ENCODE measurements around the gene COPZ1.

DNA sequence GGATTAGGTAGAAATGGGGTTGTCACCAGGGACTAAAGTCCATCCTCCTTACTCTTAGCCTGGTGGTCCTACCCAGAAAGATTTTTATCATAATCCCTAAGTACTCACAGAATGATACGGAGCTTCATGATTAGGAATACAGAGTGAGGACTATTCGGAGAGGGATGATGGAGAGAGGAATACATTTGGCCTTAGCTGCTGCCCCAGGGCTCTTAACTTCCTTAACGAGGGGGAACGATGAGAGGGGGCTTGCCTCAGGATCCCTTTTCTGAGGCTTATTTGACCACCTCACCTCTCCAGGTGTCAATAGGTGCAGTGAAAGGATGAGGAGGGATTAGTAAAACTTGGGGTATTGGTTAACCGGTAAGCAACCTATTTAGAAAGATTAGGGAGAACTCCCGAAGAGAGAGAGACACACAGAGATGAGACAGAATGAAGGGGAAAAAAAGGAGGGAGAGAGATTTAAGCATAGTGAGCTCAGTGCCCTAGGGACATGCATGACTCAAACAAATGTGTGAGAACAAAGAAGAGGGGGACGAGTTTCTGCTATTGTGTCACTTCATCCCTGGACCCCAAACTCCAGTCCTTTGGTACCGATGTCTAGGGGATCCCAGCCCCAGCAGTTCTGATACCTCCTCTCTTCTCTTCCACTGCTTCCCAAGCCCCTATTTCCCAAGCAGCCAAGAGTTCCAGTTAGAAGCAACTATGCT lies 25.3 kb upstream of the COPZ1 start:
- TF ChIP-seq, protein P1, sequence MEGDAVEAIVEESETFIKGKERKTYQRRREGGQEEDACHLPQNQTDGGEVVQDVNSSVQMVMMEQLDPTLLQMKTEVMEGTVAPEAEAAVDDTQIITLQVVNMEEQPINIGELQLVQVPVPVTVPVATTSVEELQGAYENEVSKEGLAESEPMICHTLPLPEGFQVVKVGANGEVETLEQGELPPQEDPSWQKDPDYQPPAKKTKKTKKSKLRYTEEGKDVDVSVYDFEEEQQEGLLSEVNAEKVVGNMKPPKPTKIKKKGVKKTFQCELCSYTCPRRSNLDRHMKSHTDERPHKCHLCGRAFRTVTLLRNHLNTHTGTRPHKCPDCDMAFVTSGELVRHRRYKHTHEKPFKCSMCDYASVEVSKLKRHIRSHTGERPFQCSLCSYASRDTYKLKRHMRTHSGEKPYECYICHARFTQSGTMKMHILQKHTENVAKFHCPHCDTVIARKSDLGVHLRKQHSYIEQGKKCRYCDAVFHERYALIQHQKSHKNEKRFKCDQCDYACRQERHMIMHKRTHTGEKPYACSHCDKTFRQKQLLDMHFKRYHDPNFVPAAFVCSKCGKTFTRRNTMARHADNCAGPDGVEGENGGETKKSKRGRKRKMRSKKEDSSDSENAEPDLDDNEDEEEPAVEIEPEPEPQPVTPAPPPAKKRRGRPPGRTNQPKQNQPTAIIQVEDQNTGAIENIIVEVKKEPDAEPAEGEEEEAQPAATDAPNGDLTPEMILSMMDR (IDR thresholded peaks at IDR 0.05; ENCODE audit: poor library complexity), result no peak
- TF ChIP-seq EZH2 (IDR thresholded peaks at IDR 0.05; ENCODE audit: borderline replicate concordance) (no peak), EZH2phosphoT487 (IDR thresholded peaks at IDR 0.05; ENCODE audit: low read depth, severe bottlenecking, unreplicated experiment) (no peak)
